Measurements from ENCODE around the gene PRKCB.
"Not testable (repeated sequence)": the region's sequence is repeated elsewhere in the genome, so short reads cannot be mapped to it uniquely, and the experiment has no call there.

Gene PRKCB

DNA sequence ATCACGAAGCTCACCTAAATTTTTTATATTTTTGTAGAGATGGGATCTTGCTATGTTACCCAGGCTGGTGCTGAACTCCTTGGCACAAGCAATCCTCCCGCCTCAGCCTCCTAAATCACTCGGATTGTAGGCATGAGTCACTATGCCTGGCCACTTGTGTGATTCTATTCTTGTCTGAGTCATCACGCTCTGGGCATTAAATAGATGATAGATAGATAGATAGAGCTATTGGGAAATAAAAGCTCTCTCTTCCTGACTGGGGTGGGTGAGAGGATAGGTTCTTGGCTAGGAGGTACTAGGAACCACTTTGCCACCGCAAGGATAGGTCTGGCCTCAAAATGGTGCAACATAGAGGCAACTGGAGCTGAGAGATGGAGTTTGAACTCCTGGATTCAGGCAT is 399.0 kb downstream of the PRKCB start:
- Histone ChIP-seq H3K4me3 (ENCODE audit: insufficient read depth, low read length, poor library complexity, severe bottlenecking) (no peak overlapping the region), H3K9me3 (ENCODE audit: insufficient read depth, low read length) (peaks cover 11% of the 10 kb centered on the region; the same call in 1 of the 2 replicates), H3K27ac (ENCODE audit: low read depth, low read length) (no peak overlapping the region), H3K36me3 (ENCODE audit: low read length) (no peaks in the 10 kb centered on the region), H3K79me2 (ENCODE audit: insufficient read depth, low read length) (no peaks in the 10 kb centered on the region), H4K20me1 (ENCODE audit: low read depth, low read length) (no peaks in the 10 kb centered on the region), H2AFZ (ENCODE audit: low read depth, low read length, severe bottlenecking) (no peak overlapping the region), H3F3A (ENCODE audit: insufficient read depth) (no peaks in the 10 kb centered on the region), H3K9ac (ENCODE audit: low read length) (no peak overlapping the region), H3K27me3 (ENCODE audit: low read length) (no peaks in the 10 kb centered on the region), H3K9me2 (replicated peaks; ENCODE audit: insufficient read depth, low read length) (no peaks in the 10 kb centered on the region), H3K4me2 (ENCODE audit: low read depth, low read length, poor library complexity, severe bottlenecking) (no peak overlapping the region)
- TF ChIP-seq, protein P1, sequence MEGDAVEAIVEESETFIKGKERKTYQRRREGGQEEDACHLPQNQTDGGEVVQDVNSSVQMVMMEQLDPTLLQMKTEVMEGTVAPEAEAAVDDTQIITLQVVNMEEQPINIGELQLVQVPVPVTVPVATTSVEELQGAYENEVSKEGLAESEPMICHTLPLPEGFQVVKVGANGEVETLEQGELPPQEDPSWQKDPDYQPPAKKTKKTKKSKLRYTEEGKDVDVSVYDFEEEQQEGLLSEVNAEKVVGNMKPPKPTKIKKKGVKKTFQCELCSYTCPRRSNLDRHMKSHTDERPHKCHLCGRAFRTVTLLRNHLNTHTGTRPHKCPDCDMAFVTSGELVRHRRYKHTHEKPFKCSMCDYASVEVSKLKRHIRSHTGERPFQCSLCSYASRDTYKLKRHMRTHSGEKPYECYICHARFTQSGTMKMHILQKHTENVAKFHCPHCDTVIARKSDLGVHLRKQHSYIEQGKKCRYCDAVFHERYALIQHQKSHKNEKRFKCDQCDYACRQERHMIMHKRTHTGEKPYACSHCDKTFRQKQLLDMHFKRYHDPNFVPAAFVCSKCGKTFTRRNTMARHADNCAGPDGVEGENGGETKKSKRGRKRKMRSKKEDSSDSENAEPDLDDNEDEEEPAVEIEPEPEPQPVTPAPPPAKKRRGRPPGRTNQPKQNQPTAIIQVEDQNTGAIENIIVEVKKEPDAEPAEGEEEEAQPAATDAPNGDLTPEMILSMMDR (IDR thresholded peaks at IDR 0.05; ENCODE audit: insufficient read depth, low read length, poor library complexity, severe bottlenecking), result no peak
- no peak for TF ChIP-seq EZH2phosphoT487 (conservative IDR thresholded peaks at IDR 0.05; ENCODE audit: low read length)

DNA sequence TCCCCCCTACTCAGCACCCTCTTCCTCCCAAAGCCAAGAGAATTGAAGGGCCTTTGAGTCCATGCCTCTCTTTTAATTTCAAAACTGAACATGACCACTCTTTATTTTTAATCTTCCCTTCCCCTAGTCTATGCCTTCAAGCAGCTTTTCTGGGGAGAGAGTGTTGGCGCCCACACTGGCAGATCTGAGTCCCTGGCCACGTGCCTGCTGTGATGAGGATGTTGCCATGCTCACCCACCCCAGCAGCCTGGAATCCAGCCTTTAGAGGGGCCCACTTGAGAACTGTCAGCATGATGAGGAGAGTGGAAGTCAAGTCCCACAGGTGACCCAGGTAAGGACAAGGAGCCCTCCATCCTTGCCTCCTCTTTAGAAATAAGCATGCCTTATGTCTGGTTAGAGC is 400.0 kb downstream of the PRKCB start:
- no peaks in the 10 kb centered on the region for H3K27me3 ChIP-seq (ENCODE audit: low read length)
- no peak overlapping the region for H3K9ac ChIP-seq (ENCODE audit: low read length)
- H3K36me3 ChIP-seq (ENCODE audit: low read length), result no peaks in the 10 kb centered on the region
- no peaks in the 10 kb centered on the region for H3K79me2 ChIP-seq (ENCODE audit: insufficient read depth, low read length)
- H3F3A ChIP-seq (ENCODE audit: insufficient read depth), result no peaks in the 10 kb centered on the region
- no peak overlapping the region for H3K27ac ChIP-seq (ENCODE audit: low read depth, low read length)
- TF ChIP-seq, protein P1 (IDR thresholded peaks at IDR 0.05; ENCODE audit: insufficient read depth, low read length, poor library complexity, severe bottlenecking), result no peak
- TF ChIP-seq EZH2phosphoT487 (conservative IDR thresholded peaks at IDR 0.05; ENCODE audit: low read length), result no peak
- no peak overlapping the region for H3K4me3 ChIP-seq (ENCODE audit: insufficient read depth, low read length, poor library complexity, severe bottlenecking)
- H3K4me2 ChIP-seq (ENCODE audit: low read depth, low read length, poor library complexity, severe bottlenecking), result no peak overlapping the region
- no peaks in the 10 kb centered on the region for H3K9me2 ChIP-seq (replicated peaks; ENCODE audit: insufficient read depth, low read length)
- H3K9me3 ChIP-seq (ENCODE audit: insufficient read depth, low read length), result peaks cover 11% of the 10 kb centered on the region; the same call in 1 of the 2 replicates
- H2AFZ ChIP-seq (ENCODE audit: low read depth, low read length, severe bottlenecking), result no peak overlapping the region
- no peaks in the 10 kb centered on the region for H4K20me1 ChIP-seq (ENCODE audit: low read depth, low read length)

DNA sequence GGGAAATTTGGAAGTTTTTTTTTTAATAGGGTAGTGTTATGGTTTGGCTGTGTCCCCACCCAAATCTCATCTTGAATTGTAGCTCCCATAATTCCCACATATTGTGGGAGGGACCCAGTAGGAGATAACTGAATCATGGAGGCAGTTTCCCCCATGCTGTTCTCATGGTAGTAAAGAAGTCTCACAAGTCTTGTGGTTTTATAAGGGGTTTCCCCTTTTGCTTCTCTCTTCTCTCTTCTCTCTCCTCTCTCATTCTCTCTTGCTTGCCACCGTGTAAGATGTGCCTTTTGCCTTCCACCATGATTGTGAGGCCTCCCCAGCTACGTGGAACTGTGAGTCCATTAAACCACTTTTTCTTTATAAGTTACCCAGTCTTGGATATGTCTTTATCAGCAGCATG is 403.1 kb downstream of the PRKCB start:
- not testable (repeated sequence) for H3F3A ChIP-seq (ENCODE audit: insufficient read depth); H3K9me2 ChIP-seq (replicated peaks; ENCODE audit: insufficient read depth, low read length); H3K9ac ChIP-seq (ENCODE audit: low read length); H4K20me1 ChIP-seq (ENCODE audit: low read depth, low read length); H3K79me2 ChIP-seq (ENCODE audit: insufficient read depth, low read length); H2AFZ ChIP-seq (ENCODE audit: low read depth, low read length, severe bottlenecking); H3K36me3 ChIP-seq (ENCODE audit: low read length); H3K4me2 ChIP-seq (ENCODE audit: low read depth, low read length, poor library complexity, severe bottlenecking); H3K27me3 ChIP-seq (ENCODE audit: low read length); H3K4me3 ChIP-seq (ENCODE audit: insufficient read depth, low read length, poor library complexity, severe bottlenecking); H3K27ac ChIP-seq (ENCODE audit: low read depth, low read length)
- peaks cover 11% of the 10 kb centered on the region; the same call in 1 of the 2 replicates for H3K9me3 ChIP-seq (ENCODE audit: insufficient read depth, low read length)

DNA sequence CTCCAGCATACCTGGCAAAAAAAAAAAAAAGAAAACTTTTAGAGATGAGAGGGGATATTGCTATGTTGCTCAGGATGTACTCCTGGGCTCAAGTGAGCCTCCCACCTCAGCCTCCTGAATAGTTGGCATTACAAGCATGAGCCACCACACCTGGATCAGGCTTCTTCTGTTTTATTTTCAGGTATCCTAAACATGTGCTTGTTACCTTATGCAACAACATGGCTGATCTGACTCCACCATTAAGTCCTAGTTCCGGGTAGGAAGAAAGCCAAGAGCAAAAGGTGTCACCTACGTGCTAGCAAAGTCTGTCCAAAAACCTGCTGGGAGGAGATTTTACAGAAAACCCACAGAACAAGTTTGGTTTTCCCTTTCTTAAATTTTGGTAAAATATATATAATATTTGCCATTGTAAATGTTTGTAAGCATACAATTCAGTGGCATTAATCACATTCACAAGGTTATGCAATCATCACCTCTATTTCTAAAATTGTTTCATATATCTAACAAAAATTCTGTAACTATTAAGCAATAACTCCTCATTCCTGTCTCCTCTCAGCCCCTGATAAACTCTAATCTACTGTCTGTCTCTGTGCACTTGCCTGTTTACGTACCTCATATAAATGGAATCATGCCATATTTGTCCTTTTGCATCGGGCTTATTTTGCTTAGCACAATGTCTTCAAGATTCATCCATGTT is 411.3 kb downstream of the PRKCB start:
- H3K27ac ChIP-seq (ENCODE audit: low read depth, low read length), result no peak overlapping the region
- no peaks in the 10 kb centered on the region for H3K9me2 ChIP-seq (replicated peaks; ENCODE audit: insufficient read depth, low read length)
- no peaks in the 10 kb centered on the region for H3K79me2 ChIP-seq (ENCODE audit: insufficient read depth, low read length)
- no peak overlapping the region for H3K4me2 ChIP-seq (ENCODE audit: low read depth, low read length, poor library complexity, severe bottlenecking)
- H3K9ac ChIP-seq (ENCODE audit: low read length), result no peak overlapping the region
- H4K20me1 ChIP-seq (ENCODE audit: low read depth, low read length), result no peaks in the 10 kb centered on the region
- no peaks in the 10 kb centered on the region for H3K36me3 ChIP-seq (ENCODE audit: low read length)
- no peaks in the 10 kb centered on the region for H3F3A ChIP-seq (ENCODE audit: insufficient read depth)
- no peaks in the 10 kb centered on the region for H3K9me3 ChIP-seq (ENCODE audit: insufficient read depth, low read length)
- no peak overlapping the region for H3K4me3 ChIP-seq (ENCODE audit: insufficient read depth, low read length, poor library complexity, severe bottlenecking)
- H2AFZ ChIP-seq (ENCODE audit: low read depth, low read length, severe bottlenecking), result no peak overlapping the region
- TF ChIP-seq, protein P1 (IDR thresholded peaks at IDR 0.05; ENCODE audit: insufficient read depth, low read length, poor library complexity, severe bottlenecking), result no peak
- TF ChIP-seq EZH2phosphoT487 (conservative IDR thresholded peaks at IDR 0.05; ENCODE audit: low read length), result no peak
- H3K27me3 ChIP-seq (ENCODE audit: low read length), result no peaks in the 10 kb centered on the region

Measured in SU-DHL-6 (cell line).